ENCODE data around the gene ABCA2.

ABCA2 gene

GRCh38 chr9:136972743-136973142 is 55.3 kb downstream of the ABCA2 start:
- Mint-ChIP-seq H3K27ac (no peak overlapping the region), H3K27me3 (ENCODE audit: low read depth) (no peaks in the 10 kb centered on the region), H3K9me3 (no peaks in the 10 kb centered on the region), H3K36me3 (ENCODE audit: low read depth) (no peaks in the 10 kb centered on the region), H3K4me3 (no peak overlapping the region), H3K4me1 (no peaks in the 10 kb centered on the region)
- no peak for TF ChIP-seq CTCF (IDR thresholded peaks at IDR 0.05; ENCODE audit: unreplicated experiment in 3 of 3)

GRCh38 chr9:136972335-136972734 is 55.7 kb downstream of the ABCA2 start:
- Mint-ChIP-seq H3K27me3 (ENCODE audit: low read depth) (no peaks in the 10 kb centered on the region), H3K27ac (no peak overlapping the region), H3K36me3 (ENCODE audit: low read depth) (no peaks in the 10 kb centered on the region), H3K4me3 (no peak overlapping the region), H3K9me3 (no peaks in the 10 kb centered on the region), H3K4me1 (no peaks in the 10 kb centered on the region)
- no peak for TF ChIP-seq CTCF (IDR thresholded peaks at IDR 0.05; ENCODE audit: unreplicated experiment in 3 of 3)

- no peaks in the 10 kb centered on the region for H3K4me1 Mint-ChIP-seq
- H3K9me3 Mint-ChIP-seq = no peaks in the 10 kb centered on the region
- no peaks in the 10 kb centered on the region for H3K36me3 Mint-ChIP-seq (ENCODE audit: low read depth)
- no peaks in the 10 kb centered on the region for H3K27me3 Mint-ChIP-seq (ENCODE audit: low read depth)
- no peak overlapping the region for H3K27ac Mint-ChIP-seq
- H3K4me3 Mint-ChIP-seq = no peak overlapping the region
- no peak for TF ChIP-seq CTCF (IDR thresholded peaks at IDR 0.05; ENCODE audit: unreplicated experiment in 3 of 3)
Observed at GRCh38 chr9:136971746-136972145, 56.3 kb downstream of the ABCA2 start.

GRCh38 chr9:136970361-136970760 is 57.7 kb downstream of the ABCA2 start:
- H3K27ac Mint-ChIP-seq = no peak overlapping the region
- no peaks in the 10 kb centered on the region for H3K36me3 Mint-ChIP-seq (ENCODE audit: low read depth)
- no peak overlapping the region for H3K4me3 Mint-ChIP-seq
- TF ChIP-seq CTCF (IDR thresholded peaks at IDR 0.05; ENCODE audit: unreplicated experiment in 3 of 3) = no peak
- H3K9me3 Mint-ChIP-seq = no peaks in the 10 kb centered on the region
- H3K4me1 Mint-ChIP-seq = peaks cover 5% of the 10 kb centered on the region
- H3K27me3 Mint-ChIP-seq (ENCODE audit: low read depth) = peaks cover 6% of the 10 kb centered on the region

- Mint-ChIP-seq H3K9me3 (no peaks in the 10 kb centered on the region), H3K4me3 (no peak overlapping the region), H3K27ac (no peak overlapping the region), H3K27me3 (ENCODE audit: low read depth) (peaks cover 6% of the 10 kb centered on the region), H3K4me1 (peaks cover 5% of the 10 kb centered on the region), H3K36me3 (ENCODE audit: low read depth) (no peaks in the 10 kb centered on the region)
- no peak for TF ChIP-seq CTCF (IDR thresholded peaks at IDR 0.05; ENCODE audit: unreplicated experiment in 3 of 3)
Observed at GRCh38 chr9:136969774-136970173, 58.3 kb downstream of the ABCA2 start.

- no peak overlapping the region for H3K4me3 Mint-ChIP-seq
- peaks cover 5% of the 10 kb centered on the region for H3K4me1 Mint-ChIP-seq
- peaks cover 6% of the 10 kb centered on the region for H3K27me3 Mint-ChIP-seq (ENCODE audit: low read depth)
- H3K9me3 Mint-ChIP-seq = no peaks in the 10 kb centered on the region
- H3K36me3 Mint-ChIP-seq (ENCODE audit: low read depth) = no peaks in the 10 kb centered on the region
- no peak for TF ChIP-seq CTCF (IDR thresholded peaks at IDR 0.05; ENCODE audit: unreplicated experiment in 3 of 3)
- no peak overlapping the region for H3K27ac Mint-ChIP-seq
Observed at GRCh38 chr9:136969150-136969549, 58.9 kb downstream of the ABCA2 start.

Measured in nephron (organoid).